Gastroesophageal sphincter (tissue), 3 donors: ENCODE measurements around the gene ALK.

Experiments used
- CTCF ChIP-seq, 4 experiments: fragments of 200-600 bp in 2 of 4; fragments of 450-650 bp in 2 of 4; sonication (generic) in 1 of 4; IDR thresholded peaks; one replicate each; pipeline ENCODE4 v1.5.1; 2017 to 2019; ENCODE audit warnings: antibody characterized with exemption in 4 of 4, mild to moderate bottlenecking in 2 of 4, moderate library complexity in 2 of 4
- POLR2A ChIP-seq, 2 donors: fragments of 450-650 bp; IDR thresholded peaks; one replicate each; pipeline ENCODE4 v1.6.1; 2017; ENCODE audit warnings: antibody characterized with exemption in 2 of 2, mild to moderate bottlenecking in 2 of 2, moderate library complexity in 1 of 2
- POLR2AphosphoS5 ChIP-seq: sonication (generic); formaldehyde crosslinking; IDR thresholded peaks from one replicate; pipeline ENCODE4 v1.6.1; 2017; ENCODE audit warnings: antibody characterized with exemption

- TF ChIP-seq POLR2A (IDR thresholded peaks at IDR 0.05) (no peak), CTCF (IDR thresholded peaks at IDR 0.05) (no peak), POLR2AphosphoS5 (no peak)
These were observed 358.5 kb downstream of the ALK start for GRCh38 chr2:29562896-29563295.
